GM06990 (cell line): ENCODE results near the gene CELSR1.

Source experiments
- DNase-seq: peaks from one replicate; pipeline ENCODE4 v3.0.0-alpha.2; 2011; ENCODE audit not compliant: insufficient read length; ENCODE audit errors: extremely low read depth
- H3K27me3 ChIP-seq: replicated peaks from 2 replicates; pipeline ENCODE4 v1.6.0; 2011; ENCODE audit warnings: low read length; ENCODE audit not compliant: control insufficient read depth, insufficient read depth
- H3K36me3 ChIP-seq: 2 replicates; pipeline ENCODE4 v1.5.1; 2011; ENCODE audit warnings: low read length; ENCODE audit not compliant: control insufficient read depth, insufficient read depth
- H3K4me3 ChIP-seq: replicated peaks from 2 replicates; pipeline ENCODE4 v1.5.1; 2011; ENCODE audit warnings: low read depth, mild to moderate bottlenecking, control low read depth, low read length
- CTCF ChIP-seq: IDR thresholded peaks from 2 replicates; pipeline ENCODE4 v1.5.1; 2011; ENCODE audit warnings: low read length, control low read depth, mild to moderate bottlenecking, inconsistent platforms; ENCODE audit not compliant: insufficient read depth, poor library complexity, severe bottlenecking

CELSR1 gene

DNA sequence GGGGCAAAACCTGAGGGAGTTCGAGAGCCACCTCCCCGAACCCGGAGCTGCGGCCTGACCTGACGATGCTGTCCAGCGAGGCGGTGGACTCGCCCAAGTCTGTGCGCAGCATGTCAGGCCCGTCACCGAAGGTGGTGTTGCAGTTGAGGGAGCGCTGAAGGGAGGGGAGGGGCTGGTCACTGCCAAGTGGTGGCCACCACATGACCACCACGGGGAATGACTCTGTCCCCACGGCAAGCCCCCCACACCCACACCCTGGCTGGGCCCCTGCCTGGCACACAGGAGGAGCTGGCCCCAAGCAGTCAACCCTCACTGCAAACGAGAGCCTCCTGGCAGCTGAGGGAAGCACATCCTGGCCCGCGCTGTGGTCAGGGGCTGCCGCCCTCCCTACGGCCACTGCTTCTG, 171.1 kb downstream of the CELSR1 start:
- DNase-seq = no peak
- Histone ChIP-seq H3K4me3 (no peak overlapping the region), H3K36me3 (no peaks in the 10 kb centered on the region), H3K27me3 (no peaks in the 10 kb centered on the region; the same call in 1 of the 2 replicates)
- no peak for TF ChIP-seq CTCF

- Histone ChIP-seq H3K36me3 (no peaks in the 10 kb centered on the region), H3K27me3 (no peaks in the 10 kb centered on the region; the same call in 1 of the 2 replicates), H3K4me3 (no peak overlapping the region)
- DNase-seq = no peak
- no peak for TF ChIP-seq CTCF
Observed at GRCh38 chr22:46365166-46365624, 172.2 kb downstream of the CELSR1 start.

DNA sequence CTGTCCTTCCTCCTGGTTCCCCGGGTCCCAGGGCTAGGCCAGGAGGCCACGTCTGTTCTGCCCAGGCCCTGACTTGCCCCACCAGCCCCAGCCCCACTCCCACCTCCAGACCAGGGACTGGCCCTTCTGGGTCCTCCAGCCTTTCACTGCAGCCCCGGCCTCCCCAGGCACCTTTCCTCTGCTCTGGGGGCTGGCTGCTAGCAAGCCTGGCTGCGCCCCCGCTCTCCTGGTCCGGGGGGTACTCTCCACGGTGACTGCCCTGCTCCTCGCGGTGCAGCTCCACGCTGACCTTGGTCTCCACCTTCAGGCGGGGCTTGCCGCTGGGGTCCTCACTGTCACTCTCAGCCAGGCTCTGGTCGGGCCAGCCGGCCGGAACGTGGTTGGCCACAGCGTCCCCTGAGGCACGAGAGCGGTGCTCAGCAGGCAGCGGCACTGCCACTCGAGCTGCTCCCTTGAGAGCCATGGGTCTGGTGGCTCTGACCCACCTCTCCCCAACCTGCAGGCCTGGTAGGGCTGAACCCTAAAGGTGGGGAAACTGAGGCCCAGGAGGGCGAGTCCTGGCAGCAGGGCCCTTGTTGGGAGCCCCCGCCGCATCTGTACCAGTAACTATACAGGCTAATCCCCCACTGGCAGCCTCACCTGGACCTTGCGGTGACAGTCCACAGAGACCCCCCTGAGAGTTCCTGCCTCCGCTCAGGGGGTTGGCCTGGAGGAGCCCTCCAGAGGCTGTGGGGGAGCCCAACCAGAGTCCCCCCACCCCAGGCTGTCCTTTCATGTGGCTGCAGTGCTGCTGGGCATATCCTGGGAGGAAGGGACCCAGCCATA, 172.9 kb downstream of the CELSR1 start:
- DNase-seq = no peak
- H3K36me3 ChIP-seq = no peaks in the 10 kb centered on the region
- no peaks in the 10 kb centered on the region; the same call in 1 of the 2 replicates for H3K27me3 ChIP-seq
- no peak for TF ChIP-seq CTCF
- H3K4me3 ChIP-seq = no peak overlapping the region

DNA sequence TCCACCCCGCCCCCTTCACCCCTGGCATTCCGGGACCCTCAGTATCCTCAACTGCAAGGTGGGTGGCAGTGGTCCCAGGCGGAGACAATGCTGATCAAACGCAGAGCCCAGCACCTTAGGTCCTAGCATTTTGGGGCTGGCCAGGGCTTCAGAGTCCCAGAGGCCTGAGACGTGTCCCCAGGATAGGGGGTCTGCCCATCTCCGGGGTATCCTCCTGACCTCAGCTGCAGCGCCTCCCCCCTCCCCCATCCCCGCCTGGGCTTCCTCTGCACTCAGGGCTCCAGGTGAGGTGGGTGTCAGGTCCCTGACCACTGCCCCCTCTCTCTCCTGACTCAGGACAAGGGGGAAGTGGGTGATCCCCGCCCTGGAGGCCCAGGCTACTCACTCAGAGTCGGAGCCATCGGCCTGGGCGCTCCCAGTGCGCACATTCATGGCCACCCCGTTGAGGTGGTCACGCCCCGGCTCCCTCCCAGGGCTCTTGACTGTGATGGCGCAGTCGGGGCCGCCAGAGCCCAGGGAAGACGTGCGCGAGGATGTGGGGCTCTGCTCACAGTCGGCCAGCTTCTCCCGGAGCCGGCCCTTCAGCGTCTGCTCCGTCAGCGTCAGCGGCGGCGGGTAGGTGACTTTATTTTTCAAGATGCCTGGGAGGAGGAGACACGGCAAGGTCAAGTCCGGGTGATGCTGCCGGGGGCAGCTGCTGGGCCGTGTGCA, 173.7 kb downstream of the CELSR1 start:
- TF ChIP-seq CTCF = no peak
- Histone ChIP-seq H3K36me3 (peaks cover 2% of the 10 kb centered on the region), H3K27me3 (no peaks in the 10 kb centered on the region; the same call in 1 of the 2 replicates), H3K4me3 (no peak overlapping the region)
- DNase-seq = no peak

- DNase-seq = no peak
- Histone ChIP-seq H3K4me3 (no peak overlapping the region), H3K36me3 (peaks cover 3% of the 10 kb centered on the region), H3K27me3 (no peaks in the 10 kb centered on the region; the same call in 1 of the 2 replicates)
- no peak for TF ChIP-seq CTCF
Observed at GRCh38 chr22:46362934-46363515, 174.4 kb downstream of the CELSR1 start.
